ENCODE data around the gene FEM1C.

FEM1C gene

DNA sequence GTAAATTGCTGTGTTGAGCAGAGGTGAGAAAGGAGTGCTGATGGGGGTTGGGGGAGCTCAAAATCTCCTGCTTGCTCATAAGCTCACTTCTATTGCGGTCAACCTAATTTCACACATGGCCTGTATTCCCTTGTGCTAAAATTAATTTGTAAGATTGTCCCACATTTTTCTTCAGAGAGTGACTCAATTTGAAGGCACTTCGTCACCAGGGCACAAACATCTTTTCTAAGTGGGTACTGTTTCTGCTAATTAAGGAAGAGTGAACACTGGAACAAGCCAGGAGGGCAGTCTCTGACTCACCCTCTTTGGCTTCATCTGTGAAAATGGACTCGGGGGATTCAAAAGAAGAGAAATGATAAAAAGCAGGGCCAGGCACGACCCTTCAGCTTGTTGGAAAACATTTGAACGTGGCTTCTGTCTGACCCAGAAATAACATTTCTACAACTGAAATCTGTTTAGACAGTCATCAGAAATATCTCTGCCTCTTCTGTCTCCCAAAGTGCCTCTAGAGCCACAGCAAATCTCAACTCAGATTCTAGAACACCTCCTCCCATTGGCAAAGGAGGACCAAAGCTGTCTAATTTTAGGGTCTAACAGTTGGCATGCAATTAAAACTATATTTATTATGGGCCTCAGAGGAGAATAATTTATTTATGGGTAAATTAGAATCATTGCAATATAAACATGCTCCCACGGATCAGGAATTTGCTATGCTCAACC lies 49.8 kb downstream of the FEM1C start:
- peak; percentile 85 for ATAC-seq
- no peak for TF ChIP-seq RARB (CRISPR knock-in tag; IDR thresholded peaks at IDR 0.05)
- TF ChIP-seq SNAI2 (CRISPR knock-in tag; IDR thresholded peaks at IDR 0.05), result no peak
- no peak for TF ChIP-seq ZC3H10 (CRISPR knock-in tag; IDR thresholded peaks at IDR 0.05)
- TF ChIP-seq ISL1 (CRISPR knock-in tag; IDR thresholded peaks at IDR 0.05), result peak; percentile 43; the same call in 1 of the 2 replicates
- TF ChIP-seq, protein P1, sequence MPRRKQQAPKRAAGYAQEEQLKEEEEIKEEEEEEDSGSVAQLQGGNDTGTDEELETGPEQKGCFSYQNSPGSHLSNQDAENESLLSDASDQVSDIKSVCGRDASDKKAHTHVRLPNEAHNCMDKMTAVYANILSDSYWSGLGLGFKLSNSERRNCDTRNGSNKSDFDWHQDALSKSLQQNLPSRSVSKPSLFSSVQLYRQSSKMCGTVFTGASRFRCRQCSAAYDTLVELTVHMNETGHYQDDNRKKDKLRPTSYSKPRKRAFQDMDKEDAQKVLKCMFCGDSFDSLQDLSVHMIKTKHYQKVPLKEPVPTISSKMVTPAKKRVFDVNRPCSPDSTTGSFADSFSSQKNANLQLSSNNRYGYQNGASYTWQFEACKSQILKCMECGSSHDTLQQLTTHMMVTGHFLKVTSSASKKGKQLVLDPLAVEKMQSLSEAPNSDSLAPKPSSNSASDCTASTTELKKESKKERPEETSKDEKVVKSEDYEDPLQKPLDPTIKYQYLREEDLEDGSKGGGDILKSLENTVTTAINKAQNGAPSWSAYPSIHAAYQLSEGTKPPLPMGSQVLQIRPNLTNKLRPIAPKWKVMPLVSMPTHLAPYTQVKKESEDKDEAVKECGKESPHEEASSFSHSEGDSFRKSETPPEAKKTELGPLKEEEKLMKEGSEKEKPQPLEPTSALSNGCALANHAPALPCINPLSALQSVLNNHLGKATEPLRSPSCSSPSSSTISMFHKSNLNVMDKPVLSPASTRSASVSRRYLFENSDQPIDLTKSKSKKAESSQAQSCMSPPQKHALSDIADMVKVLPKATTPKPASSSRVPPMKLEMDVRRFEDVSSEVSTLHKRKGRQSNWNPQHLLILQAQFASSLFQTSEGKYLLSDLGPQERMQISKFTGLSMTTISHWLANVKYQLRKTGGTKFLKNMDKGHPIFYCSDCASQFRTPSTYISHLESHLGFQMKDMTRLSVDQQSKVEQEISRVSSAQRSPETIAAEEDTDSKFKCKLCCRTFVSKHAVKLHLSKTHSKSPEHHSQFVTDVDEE (CRISPR knock-in tag; IDR thresholded peaks at IDR 0.05), result no peak
- no peak for TF ChIP-seq ZNF70 (CRISPR knock-in tag; IDR thresholded peaks at IDR 0.05)
- TF ChIP-seq, protein P2, sequence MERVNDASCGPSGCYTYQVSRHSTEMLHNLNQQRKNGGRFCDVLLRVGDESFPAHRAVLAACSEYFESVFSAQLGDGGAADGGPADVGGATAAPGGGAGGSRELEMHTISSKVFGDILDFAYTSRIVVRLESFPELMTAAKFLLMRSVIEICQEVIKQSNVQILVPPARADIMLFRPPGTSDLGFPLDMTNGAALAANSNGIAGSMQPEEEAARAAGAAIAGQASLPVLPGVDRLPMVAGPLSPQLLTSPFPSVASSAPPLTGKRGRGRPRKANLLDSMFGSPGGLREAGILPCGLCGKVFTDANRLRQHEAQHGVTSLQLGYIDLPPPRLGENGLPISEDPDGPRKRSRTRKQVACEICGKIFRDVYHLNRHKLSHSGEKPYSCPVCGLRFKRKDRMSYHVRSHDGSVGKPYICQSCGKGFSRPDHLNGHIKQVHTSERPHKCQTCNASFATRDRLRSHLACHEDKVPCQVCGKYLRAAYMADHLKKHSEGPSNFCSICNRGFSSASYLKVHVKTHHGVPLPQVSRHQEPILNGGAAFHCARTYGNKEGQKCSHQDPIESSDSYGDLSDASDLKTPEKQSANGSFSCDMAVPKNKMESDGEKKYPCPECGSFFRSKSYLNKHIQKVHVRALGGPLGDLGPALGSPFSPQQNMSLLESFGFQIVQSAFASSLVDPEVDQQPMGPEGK (CRISPR knock-in tag; IDR thresholded peaks at IDR 0.05; ENCODE audit: borderline replicate concordance), result no peak

DNA sequence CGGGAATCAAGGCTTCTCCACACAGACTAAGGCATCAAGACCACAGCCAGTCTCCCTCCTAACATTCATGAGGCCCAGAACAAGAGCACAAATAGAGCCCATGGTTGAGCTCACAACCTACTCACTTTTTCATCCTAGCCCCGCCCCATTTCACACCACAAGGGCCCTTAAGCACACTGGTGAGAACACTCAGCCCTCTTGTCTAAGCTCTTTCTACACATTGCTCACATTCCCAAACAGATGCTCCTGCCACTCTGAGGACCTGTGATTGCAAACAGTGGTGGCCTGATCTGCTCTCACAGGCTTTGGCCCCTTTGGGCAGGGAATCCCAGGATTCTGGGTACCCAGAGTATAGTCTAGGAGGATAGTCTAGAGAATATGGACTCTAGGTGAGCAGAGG lies 54.0 kb downstream of the FEM1C start:
- ATAC-seq, result no peak
- no peak for TF ChIP-seq TOX (CRISPR knock-in tag; IDR thresholded peaks at IDR 0.05; ENCODE audit: borderline replicate concordance)
- no peak for TF ChIP-seq ESRRG (CRISPR knock-in tag; IDR thresholded peaks at IDR 0.05)
- no peak for TF ChIP-seq TCF4 (CRISPR knock-in tag; IDR thresholded peaks at IDR 0.05; ENCODE audit: borderline replicate concordance)
- no peak for TF ChIP-seq BACH2 (CRISPR knock-in tag; IDR thresholded peaks at IDR 0.05; ENCODE audit: borderline replicate concordance)
- no peak for TF ChIP-seq ZNF565 (CRISPR knock-in tag; conservative IDR thresholded peaks at IDR 0.05; ENCODE audit: low read depth)
- TF ChIP-seq ARNTL (CRISPR knock-in tag; IDR thresholded peaks at IDR 0.05; ENCODE audit: borderline replicate concordance, low read depth), result no peak
- TF ChIP-seq ZFP3 (CRISPR knock-in tag; IDR thresholded peaks at IDR 0.05), result no peak
- TF ChIP-seq, protein P3, sequence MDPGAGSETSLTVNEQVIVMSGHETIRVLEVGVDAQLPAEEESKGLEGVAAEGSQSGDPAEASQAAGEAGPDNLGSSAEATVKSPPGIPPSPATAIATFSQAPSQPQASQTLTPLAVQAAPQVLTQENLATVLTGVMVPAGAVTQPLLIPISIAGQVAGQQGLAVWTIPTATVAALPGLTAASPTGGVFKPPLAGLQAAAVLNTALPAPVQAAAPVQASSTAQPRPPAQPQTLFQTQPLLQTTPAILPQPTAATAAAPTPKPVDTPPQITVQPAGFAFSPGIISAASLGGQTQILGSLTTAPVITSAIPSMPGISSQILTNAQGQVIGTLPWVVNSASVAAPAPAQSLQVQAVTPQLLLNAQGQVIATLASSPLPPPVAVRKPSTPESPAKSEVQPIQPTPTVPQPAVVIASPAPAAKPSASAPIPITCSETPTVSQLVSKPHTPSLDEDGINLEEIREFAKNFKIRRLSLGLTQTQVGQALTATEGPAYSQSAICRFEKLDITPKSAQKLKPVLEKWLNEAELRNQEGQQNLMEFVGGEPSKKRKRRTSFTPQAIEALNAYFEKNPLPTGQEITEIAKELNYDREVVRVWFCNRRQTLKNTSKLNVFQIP (CRISPR knock-in tag; IDR thresholded peaks at IDR 0.05; ENCODE audit: borderline replicate concordance, low read depth), result no peak
- TF ChIP-seq CSDC2 (CRISPR knock-in tag; IDR thresholded peaks at IDR 0.05), result no peak
- TF ChIP-seq OSR1 (CRISPR knock-in tag; IDR thresholded peaks at IDR 0.05), result no peak

DNA sequence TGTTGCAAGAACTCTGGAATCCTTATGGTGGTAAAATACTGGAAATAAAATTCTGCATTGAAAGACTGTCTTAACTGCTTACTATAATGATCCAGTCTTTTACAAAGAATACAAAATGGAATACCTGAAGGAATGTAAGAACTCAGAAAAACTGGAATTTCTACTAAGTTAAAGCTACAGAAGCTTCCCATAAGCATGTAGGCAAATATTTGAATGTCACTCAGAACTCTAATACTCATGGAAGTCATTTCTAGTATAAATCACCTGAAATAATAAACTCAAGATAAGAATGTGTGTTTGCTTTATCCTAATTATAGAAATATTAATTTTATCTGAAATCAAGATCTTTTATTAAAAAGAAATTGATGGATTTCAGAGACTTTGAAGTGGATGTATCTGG lies 54.8 kb downstream of the FEM1C start:
- no peak for ATAC-seq
- TF ChIP-seq, protein P1 (CRISPR knock-in tag; IDR thresholded peaks at IDR 0.05), result no peak
- TF ChIP-seq ZFP30 (CRISPR knock-in tag; IDR thresholded peaks at IDR 0.05) (no peak), BACH2 (CRISPR knock-in tag; IDR thresholded peaks at IDR 0.05; ENCODE audit: borderline replicate concordance) (no peak), TCF4 (CRISPR knock-in tag; IDR thresholded peaks at IDR 0.05; ENCODE audit: borderline replicate concordance) (no peak), ISL1 (CRISPR knock-in tag; IDR thresholded peaks at IDR 0.05) (no peak), ARNTL (CRISPR knock-in tag; IDR thresholded peaks at IDR 0.05; ENCODE audit: borderline replicate concordance, low read depth) (no peak), GLIS3 (CRISPR knock-in tag; IDR thresholded peaks at IDR 0.05) (no peak), ZFP3 (CRISPR knock-in tag; IDR thresholded peaks at IDR 0.05) (no peak), TOX (CRISPR knock-in tag; IDR thresholded peaks at IDR 0.05; ENCODE audit: borderline replicate concordance) (no peak), ZNF8 (CRISPR knock-in tag; IDR thresholded peaks at IDR 0.05) (no peak), PPARA (CRISPR knock-in tag; IDR thresholded peaks at IDR 0.05; ENCODE audit: borderline replicate concordance) (no peak), ZC3H10 (CRISPR knock-in tag; IDR thresholded peaks at IDR 0.05) (no peak), OSR1 (CRISPR knock-in tag; IDR thresholded peaks at IDR 0.05) (no peak)
- TF ChIP-seq, protein P3 (CRISPR knock-in tag; IDR thresholded peaks at IDR 0.05; ENCODE audit: borderline replicate concordance, low read depth), result no peak
